SK-N-SH treated with all-trans-retinoic acid at 6 μM for 48 hours (cell line): ENCODE data around the gene SLC16A1.

ENCODE experiments used
- ATAC-seq: fragments of 200-7000 bp; cut with Tn5 transposase; 3 replicates; pipeline ENCODE4 v1.9.1; 2020; ENCODE audit warnings: mild to moderate bottlenecking, moderate library complexity
- ARNTL ChIP-seq: fragments of 450-650 bp; formaldehyde crosslinking; IDR thresholded peaks from 2 replicates; pipeline ENCODE4 v1.5.0; 2020; ENCODE audit warnings: low read depth, mild to moderate bottlenecking, moderate library complexity, borderline replicate concordance
- BACH2 ChIP-seq: fragments of 250-450 bp; sonication (Bioruptor Pico); IDR thresholded peaks from 2 replicates; pipeline ENCODE4 v1.9.0; 2021; ENCODE audit warnings: mild to moderate bottlenecking, borderline replicate concordance
- CREB5 ChIP-seq: fragments of 250-450 bp; sonication (Bioruptor Pico); IDR thresholded peaks from 2 replicates; pipeline ENCODE4 v1.5.1; 2020; ENCODE audit warnings: low read depth, mild to moderate bottlenecking, moderate library complexity
- CSDC2 ChIP-seq: fragments of 250-450 bp; sonication (Bioruptor Pico); IDR thresholded peaks from 2 replicates; pipeline ENCODE4 v1.5.0; 2020; ENCODE audit warnings: mild to moderate bottlenecking, moderate library complexity
- CSRNP3 ChIP-seq: fragments of 250-450 bp; sonication (Bioruptor Pico); IDR thresholded peaks from 2 replicates; pipeline ENCODE4 v1.5.1; 2021; ENCODE audit warnings: mild to moderate bottlenecking, moderate library complexity
- GLIS3 ChIP-seq: fragments of 250-450 bp; sonication (Bioruptor Pico); IDR thresholded peaks from 2 replicates; pipeline ENCODE4 v1.5.0; 2020; ENCODE audit warnings: mild to moderate bottlenecking, moderate library complexity
- ISL1 ChIP-seq: fragments of 250-450 bp; sonication (Bioruptor Pico); IDR thresholded peaks from 2 replicates; pipeline ENCODE4 v2.1.2; 2022; ENCODE audit warnings: mild to moderate bottlenecking, moderate library complexity
- OSR1 ChIP-seq: fragments of 250-450 bp; sonication (Bioruptor Pico); IDR thresholded peaks from 2 replicates; pipeline ENCODE4 v1.8.0; 2022; ENCODE audit warnings: moderate library complexity, mild to moderate bottlenecking, inconsistent platforms
- POU6F1 ChIP-seq: fragments of 250-450 bp; sonication (Bioruptor Pico); IDR thresholded peaks from 2 replicates; pipeline ENCODE4 v1.8.0; 2021; ENCODE audit warnings: low read depth, mild to moderate bottlenecking, moderate library complexity, borderline replicate concordance
- PPARA ChIP-seq: fragments of 250-450 bp; sonication (Bioruptor Pico); IDR thresholded peaks from 2 replicates; pipeline ENCODE4 v1.5.0; 2020; ENCODE audit warnings: mild to moderate bottlenecking, borderline replicate concordance
- RARB ChIP-seq: fragments of 250-450 bp; sonication (Bioruptor Pico); IDR thresholded peaks from 2 replicates; pipeline ENCODE4 v1.8.0; 2021; ENCODE audit warnings: mild to moderate bottlenecking, moderate library complexity
- SNAI2 ChIP-seq: fragments of 250-450 bp; sonication (Bioruptor Pico); IDR thresholded peaks from 2 replicates; pipeline ENCODE4 v1.5.0; 2020; ENCODE audit warnings: mild to moderate bottlenecking, moderate library complexity
- TOX ChIP-seq: fragments of 250-450 bp; sonication (Bioruptor Pico); IDR thresholded peaks from 2 replicates; pipeline ENCODE4 v1.8.0; 2021; ENCODE audit warnings: mild to moderate bottlenecking, moderate library complexity, borderline replicate concordance
- TSHZ2 ChIP-seq: fragments of 250-450 bp; sonication (Bioruptor Pico); IDR thresholded peaks from 2 replicates; pipeline ENCODE4 v1.5.0; 2020; ENCODE audit warnings: mild to moderate bottlenecking, moderate library complexity
- ZC3H10 ChIP-seq: fragments of 250-450 bp; sonication (Bioruptor Pico); IDR thresholded peaks from 2 replicates; pipeline ENCODE4 v1.5.1; 2021; ENCODE audit warnings: mild to moderate bottlenecking, moderate library complexity
- ZFP3 ChIP-seq: fragments of 250-450 bp; sonication (Bioruptor Pico); IDR thresholded peaks from 2 replicates; pipeline ENCODE4 v1.5.0; 2020; ENCODE audit warnings: mild to moderate bottlenecking, moderate library complexity
- ZFP30 ChIP-seq: fragments of 450-650 bp; formaldehyde crosslinking; IDR thresholded peaks from 2 replicates; pipeline ENCODE4 v1.5.0; 2022; ENCODE audit warnings: mild to moderate bottlenecking, moderate library complexity
- ZNF565 ChIP-seq: fragments of 450-650 bp; formaldehyde crosslinking; conservative IDR thresholded peaks from 2 replicates; pipeline ENCODE4 v1.5.0; 2020; ENCODE audit warnings: low read depth, mild to moderate bottlenecking, moderate library complexity
- ZNF70 ChIP-seq: fragments of 450-650 bp; formaldehyde crosslinking; IDR thresholded peaks from 2 replicates; pipeline ENCODE4 v1.5.0; 2020; ENCODE audit warnings: mild to moderate bottlenecking, moderate library complexity
- ZNF8 ChIP-seq: fragments of 450-650 bp; formaldehyde crosslinking; IDR thresholded peaks from 2 replicates; pipeline ENCODE4 v1.5.0; 2020; ENCODE audit warnings: mild to moderate bottlenecking, moderate library complexity

SLC16A1 gene

GRCh38 chr1:112991402-112992120, 35.6 kb upstream of the SLC16A1 start:
- ATAC-seq = no peak
- TF ChIP-seq TSHZ2 (CRISPR knock-in tag) = no peak
- no peak for TF ChIP-seq ZFP30 (CRISPR knock-in tag)
- TF ChIP-seq CSDC2 = no peak
- no peak for TF ChIP-seq BACH2 (CRISPR knock-in tag)
- no peak for TF ChIP-seq ZNF8 (CRISPR knock-in tag)
- no peak for TF ChIP-seq OSR1
- TF ChIP-seq ISL1 (CRISPR knock-in tag) = no peak
- no peak for TF ChIP-seq CREB5 (CRISPR knock-in tag)
- no peak for TF ChIP-seq ZNF70 (CRISPR knock-in tag)
- TF ChIP-seq PPARA (CRISPR knock-in tag) = no peak
- TF ChIP-seq ZC3H10 (CRISPR knock-in tag) = no peak
- TF ChIP-seq CSRNP3 = no peak
- no peak for TF ChIP-seq ARNTL (CRISPR knock-in tag)
- TF ChIP-seq RARB (CRISPR knock-in tag) = no peak
- no peak for TF ChIP-seq POU6F1 (CRISPR knock-in tag)
- no peak for TF ChIP-seq GLIS3 (CRISPR knock-in tag)
- no peak for TF ChIP-seq ZNF565 (CRISPR knock-in tag)

- ATAC-seq = no peak
- TF ChIP-seq POU6F1 (CRISPR knock-in tag) (no peak), CSRNP3 (no peak), ARNTL (CRISPR knock-in tag) (no peak), OSR1 (no peak), ZFP3 (CRISPR knock-in tag) (no peak), TOX (CRISPR knock-in tag) (no peak), GLIS3 (CRISPR knock-in tag) (no peak), CSDC2 (no peak), SNAI2 (no peak), TSHZ2 (CRISPR knock-in tag) (no peak), ZFP30 (CRISPR knock-in tag) (no peak)
Measured at GRCh38 chr1:112990271-112990670, 34.3 kb upstream of the SLC16A1 start.
